Activated CD8-positive, alpha-beta memory T cell treated with anti-CD3 and anti-CD28 coated beads, Interleukin-2, amount 10 ng/mL, durations not matched to agents 7 days and 5 days (primary cell): ENCODE results near the gene TENM4. TPM values are rescaled to one million over a fixed set of nuclear protein-coding genes. Genes with fewer than 3 reads are reported as not detected.

ENCODE experiments used
- ATAC-seq: fragments of 150-1000 bp; cut with Tn5 transposase; one replicate; pipeline ENCODE4 v1.10.0; 2021; ENCODE audit warnings: moderate library complexity
- CTCF ChIA-PET: fragments of 350-600 bp; sonication (Branson Sonifier 250); formaldehyde crosslinking; loops from one replicate; lab custom pipeline; 2021; ENCODE audit warnings: antibody characterized with exemption; lab: Charles Lee
- DNase-seq: peaks from one replicate; pipeline ENCODE4 v3.0.0-alpha.2; 2020
- H3K27ac Mint-ChIP-seq: one replicate; pipeline ENCODE4 v1.8.0; 2021; ENCODE audit warnings: mild to moderate bottlenecking, mixed read lengths
- H3K27me3 Mint-ChIP-seq: one replicate; pipeline ENCODE4 v1.8.0; 2021; ENCODE audit warnings: mixed read lengths
- H3K36me3 Mint-ChIP-seq: one replicate; pipeline ENCODE4 v1.8.0; 2021; ENCODE audit warnings: mild to moderate bottlenecking, mixed read lengths
- H3K4me1 Mint-ChIP-seq: one replicate; pipeline ENCODE4 v1.8.0; 2021; ENCODE audit warnings: mixed read lengths
- H3K4me3 Mint-ChIP-seq: one replicate; pipeline ENCODE4 v1.8.0; 2021; ENCODE audit warnings: mild to moderate bottlenecking, moderate library complexity, mixed read lengths
- H3K9me3 Mint-ChIP-seq: one replicate; pipeline ENCODE4 v1.8.0; 2022; ENCODE audit warnings: low read depth, mixed read lengths
- total RNA-seq, 2 experiments: library from RNA; stranded (reverse); gene quantifications; one replicate each; pipeline ENCODE4 v1.2.3, GENCODE V29; 2021

Gene TENM4
- total RNA-seq, 2 experiments from 2014 or later: not detected

- ATAC-seq (no peak), DNase-seq (no peak)
- Mint-ChIP-seq H3K4me1 (no peaks in the 10 kb centered on the region), H3K36me3 (no peaks in the 10 kb centered on the region), H3K9me3 (no peaks in the 10 kb centered on the region), H3K27ac (no peak overlapping the region), H3K27me3 (peaks cover 8% of the 10 kb centered on the region), H3K4me3 (no peak overlapping the region)
- CTCF ChIA-PET: interaction anchor here (1.4 kb wide), 1 partner anchor 11 kb away, joined by 3 read pairs; no protein-coding TSS in a partner anchor
Observed at GRCh38 chr11:79068356-79068755, 372.5 kb downstream of the TENM4 start.

- H3K36me3 Mint-ChIP-seq: no peaks in the 10 kb centered on the region
- H3K27me3 Mint-ChIP-seq: peaks cover 8% of the 10 kb centered on the region
- H3K4me3 Mint-ChIP-seq: no peak overlapping the region
- ATAC-seq (no peak), DNase-seq (no peak)
- no peak overlapping the region for H3K27ac Mint-ChIP-seq
- CTCF ChIA-PET: interaction anchor here (1.4 kb wide), 1 partner anchor 12 kb away, joined by 3 read pairs; no protein-coding TSS in a partner anchor
- no peaks in the 10 kb centered on the region for H3K9me3 Mint-ChIP-seq
- H3K4me1 Mint-ChIP-seq: no peaks in the 10 kb centered on the region
Observed at GRCh38 chr11:79067352-79067679, 373.5 kb downstream of the TENM4 start.

GRCh38 chr11:79066456-79067351 is 374.1 kb downstream of the TENM4 start:
- Mint-ChIP-seq H3K27ac (no peak overlapping the region), H3K9me3 (no peaks in the 10 kb centered on the region), H3K27me3 (peaks cover 8% of the 10 kb centered on the region), H3K36me3 (no peaks in the 10 kb centered on the region), H3K4me3 (no peak overlapping the region), H3K4me1 (no peaks in the 10 kb centered on the region)
- CTCF ChIA-PET: interaction anchor here (1.4 kb wide), 1 partner anchor 13 kb away, joined by 3 read pairs; no protein-coding TSS in a partner anchor
- no peak for ATAC-seq
- no peak for DNase-seq

GRCh38 chr11:79062814-79063762 is 377.7 kb downstream of the TENM4 start:
- Mint-ChIP-seq H3K36me3 (no peaks in the 10 kb centered on the region), H3K27me3 (peaks cover 8% of the 10 kb centered on the region), H3K4me3 (no peak overlapping the region), H3K4me1 (no peaks in the 10 kb centered on the region), H3K27ac (no peak overlapping the region), H3K9me3 (no peaks in the 10 kb centered on the region)
- ATAC-seq: no peak
- no peak for DNase-seq
- CTCF ChIA-PET: no interaction called here

GRCh38 chr11:79060081-79060953 is 380.5 kb downstream of the TENM4 start:
- no peak overlapping the region for H3K4me3 Mint-ChIP-seq
- no peaks in the 10 kb centered on the region for H3K36me3 Mint-ChIP-seq
- ATAC-seq (no peak), DNase-seq (no peak)
- H3K27me3 Mint-ChIP-seq: no peaks in the 10 kb centered on the region
- no peak overlapping the region for H3K27ac Mint-ChIP-seq
- H3K4me1 Mint-ChIP-seq: no peaks in the 10 kb centered on the region
- H3K9me3 Mint-ChIP-seq: no peaks in the 10 kb centered on the region
- CTCF ChIA-PET: no interaction called here

- Mint-ChIP-seq H3K4me3 (no peak overlapping the region), H3K9me3 (no peaks in the 10 kb centered on the region), H3K27ac (no peak overlapping the region), H3K36me3 (no peaks in the 10 kb centered on the region), H3K27me3 (no peaks in the 10 kb centered on the region), H3K4me1 (no peaks in the 10 kb centered on the region)
- no peak for DNase-seq
- ATAC-seq: no peak
- CTCF ChIA-PET: no interaction called here
Observed at GRCh38 chr11:79059141-79059540, 381.7 kb downstream of the TENM4 start.

GRCh38 chr11:79055856-79056631 is 384.8 kb downstream of the TENM4 start:
- DNase-seq (no peak), ATAC-seq (no peak)
- Mint-ChIP-seq H3K27ac (no peak overlapping the region), H3K4me3 (no peak overlapping the region), H3K27me3 (peaks cover 6% of the 10 kb centered on the region), H3K36me3 (no peaks in the 10 kb centered on the region), H3K9me3 (no peaks in the 10 kb centered on the region), H3K4me1 (no peaks in the 10 kb centered on the region)
- CTCF ChIA-PET: no interaction called here

GRCh38 chr11:79054636-79055035 is 386.2 kb downstream of the TENM4 start:
- DNase-seq (no peak), ATAC-seq (no peak)
- no peak overlapping the region for H3K27ac Mint-ChIP-seq
- H3K9me3 Mint-ChIP-seq: no peaks in the 10 kb centered on the region
- H3K27me3 Mint-ChIP-seq: peaks cover 6% of the 10 kb centered on the region
- no peaks in the 10 kb centered on the region for H3K36me3 Mint-ChIP-seq
- CTCF ChIA-PET: interaction anchor here (1.3 kb wide), 1 partner anchor 10 kb away, joined by 4 read pairs; no protein-coding TSS in a partner anchor
- H3K4me1 Mint-ChIP-seq: no peaks in the 10 kb centered on the region
- H3K4me3 Mint-ChIP-seq: no peak overlapping the region

- Mint-ChIP-seq H3K4me3 (no peak overlapping the region), H3K4me1 (no peaks in the 10 kb centered on the region), H3K27me3 (peaks cover 6% of the 10 kb centered on the region), H3K36me3 (no peaks in the 10 kb centered on the region), H3K27ac (no peak overlapping the region), H3K9me3 (no peaks in the 10 kb centered on the region)
- DNase-seq (no peak), ATAC-seq (no peak)
- CTCF ChIA-PET: interaction anchor here (1.0 kb wide), 1 partner anchor 406 kb away, joined by 3 read pairs; no protein-coding TSS in a partner anchor
Observed at GRCh38 chr11:79052544-79052943, 388.3 kb downstream of the TENM4 start.

GRCh38 chr11:79050786-79051185 is 390.0 kb downstream of the TENM4 start:
- H3K9me3 Mint-ChIP-seq: no peaks in the 10 kb centered on the region
- no peak for ATAC-seq
- H3K4me3 Mint-ChIP-seq: no peak overlapping the region
- peaks cover 8% of the 10 kb centered on the region for H3K27me3 Mint-ChIP-seq
- no peak for DNase-seq
- no peak overlapping the region for H3K27ac Mint-ChIP-seq
- CTCF ChIA-PET: interaction anchor here (1.3 kb wide), 1 partner anchor 406 kb away, joined by 3 read pairs; no protein-coding TSS in a partner anchor
- H3K36me3 Mint-ChIP-seq: no peaks in the 10 kb centered on the region
- H3K4me1 Mint-ChIP-seq: no peaks in the 10 kb centered on the region

GRCh38 chr11:79049741-79050179 is 391.1 kb downstream of the TENM4 start:
- CTCF ChIA-PET: no interaction called here
- no peak for ATAC-seq
- H3K36me3 Mint-ChIP-seq: no peaks in the 10 kb centered on the region
- DNase-seq: no peak
- H3K27me3 Mint-ChIP-seq: peaks cover 13% of the 10 kb centered on the region
- no peak overlapping the region for H3K27ac Mint-ChIP-seq
- H3K4me1 Mint-ChIP-seq: no peaks in the 10 kb centered on the region
- no peaks in the 10 kb centered on the region for H3K9me3 Mint-ChIP-seq
- H3K4me3 Mint-ChIP-seq: no peak overlapping the region

GRCh38 chr11:79047980-79048379 is 392.9 kb downstream of the TENM4 start:
- CTCF ChIA-PET: no interaction called here
- no peak overlapping the region for H3K27ac Mint-ChIP-seq
- peaks cover 13% of the 10 kb centered on the region for H3K27me3 Mint-ChIP-seq
- no peak overlapping the region for H3K4me3 Mint-ChIP-seq
- H3K36me3 Mint-ChIP-seq: no peaks in the 10 kb centered on the region
- DNase-seq: no peak
- no peaks in the 10 kb centered on the region for H3K9me3 Mint-ChIP-seq
- ATAC-seq: no peak
- no peaks in the 10 kb centered on the region for H3K4me1 Mint-ChIP-seq
